Glomerular endothelial cell (primary cell): ENCODE results near the gene PHRF1. TPM values are rescaled to one million over a fixed set of nuclear protein-coding genes. Genes with fewer than 3 reads are reported as not detected.
"Not testable (repeated sequence)": the region's sequence is repeated elsewhere in the genome, so short reads cannot be mapped to it uniquely, and the experiment has no call there.

Experiments
- DNase-seq: peaks from one replicate; pipeline ENCODE4 v3.0.0-alpha.2; 2011; ENCODE audit warnings: low read depth, low spot score; ENCODE audit errors: extremely low read depth
- total RNA-seq: library from RNA; depleted of rRNA; stranded (reverse); fragments of >200 nt; gene quantifications from 2 replicates; pipeline ENCODE4 v1.2.3, GENCODE V29; 2015

PHRF1 gene
- total RNA-seq, 1 donor from 2014 or later, result 46.5 TPM

GRCh38 chr11:650482-650881 lies 74.2 kb downstream of the PHRF1 start:
- DNase-seq, result no peak

GRCh38 chr11:653136-653535 lies 76.9 kb downstream of the PHRF1 start:
- not testable (repeated sequence) for DNase-seq

GRCh38 chr11:653837-654236 lies 77.6 kb downstream of the PHRF1 start:
- DNase-seq, result no peak

- DNase-seq, result not testable (repeated sequence)
These were observed 78.2 kb downstream of the PHRF1 start for GRCh38 chr11:654444-654843.

DNA sequence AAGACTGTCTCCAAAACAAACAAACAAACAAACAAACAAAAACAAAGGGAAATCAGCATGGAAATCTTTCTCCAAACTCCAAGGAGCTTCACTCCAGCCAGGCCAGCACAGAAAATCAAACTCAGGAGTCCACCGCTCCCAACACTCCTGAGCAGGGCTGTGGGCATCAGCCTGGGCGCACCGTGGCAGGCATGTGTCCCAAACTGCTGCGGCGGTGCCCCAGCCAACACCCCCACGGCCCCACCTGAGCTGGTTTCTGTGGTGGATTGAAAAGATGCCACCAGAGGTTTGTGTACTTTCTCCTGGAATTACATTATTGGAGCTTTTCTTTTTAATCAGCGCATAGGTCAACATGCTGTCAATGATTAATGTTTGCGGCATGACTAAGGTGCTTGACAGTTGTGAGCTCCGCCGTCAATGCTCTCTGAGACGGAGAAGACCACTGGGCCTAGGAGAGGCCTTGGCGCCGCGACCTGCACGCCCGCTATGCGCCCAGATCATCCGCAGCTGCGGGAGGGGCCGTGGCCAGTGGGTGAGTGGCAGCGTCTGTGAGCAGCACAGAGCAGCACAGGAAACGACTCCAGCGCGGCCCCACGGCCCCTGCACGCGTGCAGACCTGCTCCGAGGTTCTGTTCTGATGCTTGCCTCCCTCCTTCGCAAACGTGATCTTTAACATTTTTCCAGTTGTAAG lies 78.9 kb downstream of the PHRF1 start:
- DNase-seq, result no peak

DNA sequence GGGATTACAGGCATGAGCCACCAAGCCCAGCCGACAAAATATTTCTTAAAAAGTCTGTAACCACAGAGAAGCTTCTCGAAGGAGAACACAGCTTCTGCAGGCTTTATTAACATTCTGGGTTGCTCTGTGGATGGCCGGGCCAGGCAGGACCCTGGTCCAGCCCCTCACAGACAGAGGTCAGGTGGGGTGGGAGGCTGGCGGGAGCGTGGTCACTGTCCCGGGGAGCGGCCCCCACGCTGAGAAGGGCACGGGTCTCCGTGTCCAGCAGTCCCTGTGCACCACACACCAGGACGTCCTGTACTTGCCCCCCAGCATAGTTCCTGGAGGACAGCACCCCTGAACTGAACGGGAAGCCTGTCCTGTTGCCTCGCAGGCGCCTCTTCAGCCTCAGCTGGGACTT lies 80.2 kb downstream of the PHRF1 start:
- no peak for DNase-seq

DNA sequence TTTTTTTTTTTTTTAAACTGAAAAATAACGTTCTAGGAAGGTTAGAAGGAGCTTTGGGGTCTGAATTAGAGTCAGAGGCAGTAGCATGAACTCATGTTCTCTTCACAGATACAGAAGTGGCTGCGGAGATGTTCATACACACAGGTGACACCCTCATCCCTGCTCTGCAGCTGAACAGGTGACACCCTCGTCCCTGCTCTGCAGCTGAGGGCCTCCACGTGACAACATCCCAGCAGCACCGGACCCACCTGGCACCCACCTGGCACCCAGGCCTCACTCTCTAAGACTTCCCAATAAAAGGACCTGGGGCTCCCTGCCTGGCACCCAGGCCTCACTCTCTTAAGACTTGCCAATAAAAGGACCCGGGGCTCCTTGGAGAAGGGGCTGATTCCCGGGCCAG lies 80.6 kb downstream of the PHRF1 start:
- no peak for DNase-seq

GRCh38 chr11:657691-658126 lies 81.4 kb downstream of the PHRF1 start:
- no peak for DNase-seq

DNA sequence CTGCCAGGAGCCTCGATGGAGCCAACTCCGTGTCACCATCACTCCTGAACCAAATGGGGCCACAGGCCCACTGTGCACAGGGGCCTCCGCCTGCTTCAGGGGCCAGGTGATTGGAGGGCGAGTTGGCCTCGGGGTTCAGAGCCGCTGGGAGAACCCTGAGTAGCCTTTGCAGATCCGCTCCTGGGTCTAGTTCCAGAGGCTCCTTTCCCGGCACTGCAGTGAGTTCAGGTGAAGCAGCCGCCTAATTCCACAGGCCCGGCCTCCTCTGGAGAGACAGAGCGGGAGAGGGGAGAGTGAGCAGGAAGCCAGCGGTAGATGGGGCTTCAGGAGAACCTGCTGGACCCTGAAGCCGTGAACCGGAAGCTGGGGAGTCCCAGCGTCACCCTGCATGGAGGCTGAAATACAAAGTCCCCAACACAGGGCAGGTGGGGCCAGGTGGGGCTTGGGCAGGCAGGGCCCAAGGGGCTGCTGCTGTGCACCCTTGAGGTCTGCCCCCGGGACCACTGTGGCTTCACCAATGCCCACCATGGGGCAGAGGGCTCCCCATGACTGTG lies 83.3 kb downstream of the PHRF1 start:
- DNase-seq, result no peak

GRCh38 chr11:660281-660680 lies 84.0 kb downstream of the PHRF1 start:
- no peak for DNase-seq

- no peak for DNase-seq
These were observed 84.6 kb downstream of the PHRF1 start for GRCh38 chr11:660681-661444.

Other genes with a start within 250 kb of the PHRF1 start
- gene B4GALNT4, start 207.0 kb upstream of the PHRF1 start, total RNA-seq, result 4.7 and 5.3 TPM in 2 replicates
- gene PKP3, start 182.3 kb upstream of the PHRF1 start, total RNA-seq, result 0.41 and 1.9 TPM in 2 replicates
- gene SIGIRR, start 161.5 kb upstream of the PHRF1 start, total RNA-seq, result 71.5 and 84.7 TPM in 2 replicates
- gene ANO9, start 134.5 kb upstream of the PHRF1 start, total RNA-seq, result 1.2 and 2.0 TPM in 2 replicates
- 59.9 and 68.8 TPM in 2 replicates for gene PTDSS2, start 126.2 kb upstream of the PHRF1 start, total RNA-seq
- 158 and 255 TPM in 2 replicates for gene RNH1, start 69.2 kb upstream of the PHRF1 start, total RNA-seq
- 47.5 and 60.5 TPM in 2 replicates for gene HRAS, start 40.9 kb upstream of the PHRF1 start, total RNA-seq
- 0.53 TPM in 2 replicates for gene LRRC56, start 38.9 kb upstream of the PHRF1 start, total RNA-seq
- gene LMNTD2, start 15.7 kb upstream of the PHRF1 start, total RNA-seq, result 1.3 and 3.3 TPM in 2 replicates
- 17.6 and 24.2 TPM in 2 replicates for gene RASSF7, start 15.5 kb upstream of the PHRF1 start, total RNA-seq
- 22.8 and 66.5 TPM in 2 replicates for gene IRF7, start 39.5 kb downstream of the PHRF1 start, total RNA-seq
- gene CDHR5, start 48.5 kb downstream of the PHRF1 start, total RNA-seq, result not detected in 2 replicates
- not detected in 2 replicates for gene SCT, start 50.7 kb downstream of the PHRF1 start, total RNA-seq
- not detected in 2 replicates for gene DRD4, start 60.8 kb downstream of the PHRF1 start, total RNA-seq
- gene DEAF1, start 118.8 kb downstream of the PHRF1 start, total RNA-seq, result 58.0 and 59.3 TPM in 2 replicates
- 25.1 and 25.3 TPM in 2 replicates for gene TMEM80, start 119.3 kb downstream of the PHRF1 start, total RNA-seq
- 18.1 and 20.0 TPM in 2 replicates for gene EPS8L2, start 129.8 kb downstream of the PHRF1 start, total RNA-seq
- gene TALDO1, start 171.0 kb downstream of the PHRF1 start, total RNA-seq, result 224 and 252 TPM in 2 replicates
- gene GATD1, start 201.0 kb downstream of the PHRF1 start, total RNA-seq, result 37.6 and 47.2 TPM in 2 replicates
- gene CEND1, start 213.6 kb downstream of the PHRF1 start, total RNA-seq, result 0.58 and 0.78 TPM in 2 replicates
- 16.1 and 20.9 TPM in 2 replicates for gene SLC25A22, start 221.8 kb downstream of the PHRF1 start, total RNA-seq
- 27.4 and 47.9 TPM in 2 replicates for gene PIDD1, start 228.8 kb downstream of the PHRF1 start, total RNA-seq
- gene RPLP2, start 233.5 kb downstream of the PHRF1 start, total RNA-seq, result 621 and 670 TPM in 2 replicates
- 27.4 and 58.0 TPM in 2 replicates for gene PNPLA2, start 242.4 kb downstream of the PHRF1 start, total RNA-seq